HepG2 (cell line): ENCODE results near the gene ALDH3A2. TPM values are rescaled to one million over a fixed set of nuclear protein-coding genes. Genes with fewer than 3 reads are reported as not detected.

ENCODE experiments used
- ELF3 ChIP-seq: IDR thresholded peaks from 2 replicates; pipeline ENCODE4 v1.6.1; 2016; ENCODE audit warnings: missing genetic modification reagents, missing compliant biosample characterization
- NFYC ChIP-seq: IDR thresholded peaks from 2 replicates; pipeline ENCODE4 v1.6.1; 2016; ENCODE audit warnings: missing genetic modification reagents, missing compliant biosample characterization
- RFXAP ChIP-seq: sonication (generic); formaldehyde crosslinking; IDR thresholded peaks from 2 replicates; pipeline ENCODE4 v1.4.0; 2020; ENCODE audit warnings: missing genetic modification reagents, borderline replicate concordance
- TBX3 ChIP-seq: fragments of 450-650 bp; IDR thresholded peaks from 2 replicates; pipeline ENCODE4 v1.6.1; 2017; ENCODE audit warnings: antibody characterized with exemption, mild to moderate bottlenecking, inconsistent platforms, borderline replicate concordance
- U2AF1 ChIP-seq: fragments of 200-400 bp; formaldehyde crosslinking; optimal IDR thresholded peaks from 2 replicates; pipeline ENCODE3; 2017; ENCODE audit warnings: mild to moderate bottlenecking, low read depth, low read length
- YEATS2 ChIP-seq: sonication (generic); formaldehyde crosslinking; IDR thresholded peaks from 2 replicates; pipeline ENCODE4 v1.4.0; 2020; ENCODE audit warnings: missing genetic modification reagents, borderline replicate concordance
- ZBTB7A ChIP-seq: sonication (generic); formaldehyde crosslinking; IDR thresholded peaks from 2 replicates; pipeline ENCODE4 v1.8.0; 2022; ENCODE audit warnings: mild to moderate bottlenecking, missing genetic modification reagents
- ZFP1 ChIP-seq: IDR thresholded peaks from 2 replicates; pipeline ENCODE4 v1.6.1; 2016
- ZFY ChIP-seq: sonication (generic); formaldehyde crosslinking; IDR thresholded peaks from 2 replicates; pipeline ENCODE4 v1.4.0; 2020; ENCODE audit warnings: missing genetic modification reagents
- ZKSCAN5 ChIP-seq: sonication (generic); formaldehyde crosslinking; IDR thresholded peaks from 2 replicates; pipeline ENCODE4 v1.5.1; 2020; ENCODE audit warnings: mild to moderate bottlenecking, missing genetic modification reagents
- ZNF850 ChIP-seq: sonication (generic); formaldehyde crosslinking; conservative IDR thresholded peaks from 2 replicates; pipeline ENCODE4 v1.9.0; 2021; ENCODE audit warnings: mild to moderate bottlenecking, missing genetic modification reagents
- polyA plus RNA-seq, 8 experiments: library from polyadenylated mRNA; depleted of rRNA in 3 of 8; stranded (reverse) in 7 of 8; unstranded in 1 of 8; fragments of >200 nt; fragmentation: Illumina TruSeq in 4 of 8; extraction: Trizol in 4 of 8; gene quantifications; 2 replicates each; pipeline versions ENCODE4 v1.2.1 to v1.2.3, GENCODE V29; 2011 to 2016; ENCODE audit warnings: low read depth in 4 of 8, missing spikeins in 1 of 8, mixed read lengths in 1 of 8; ENCODE audit not compliant: insufficient read depth in 1 of 8
- total RNA-seq, 5 experiments: library from RNA; depleted of rRNA; stranded (reverse); fragments of >200 nt; fragmentation: Illumina TruSeq; extraction: Trizol; gene quantifications; 2 replicates each; pipeline ENCODE4 v1.2.3, GENCODE V29; 2016; ENCODE audit warnings: low read depth in 1 of 5
- TF ChIP-seq, protein P1 (sequence below): sonication (generic); formaldehyde crosslinking; IDR thresholded peaks from 2 replicates; pipeline ENCODE4 v1.8.1; 2022; ENCODE audit warnings: low read depth, mild to moderate bottlenecking, missing genetic modification reagents
- TF ChIP-seq, protein P2 (sequence below): sonication (generic); formaldehyde crosslinking; IDR thresholded peaks from 2 replicates; pipeline ENCODE4 v1.5.0; 2020; ENCODE audit warnings: mild to moderate bottlenecking, missing genetic modification reagents, borderline replicate concordance
- TF ChIP-seq, protein P3 (sequence below): sonication (generic); formaldehyde crosslinking; IDR thresholded peaks from 2 replicates; pipeline ENCODE4 v1.5.1; 2020; ENCODE audit warnings: mild to moderate bottlenecking, moderate library complexity, missing genetic modification reagents
- TF ChIP-seq, protein P4 (sequence below), 2 experiments: sonication (generic) in 1 of 2; formaldehyde crosslinking in 1 of 2; IDR thresholded peaks; 2 replicates each; pipeline versions ENCODE4 v1.4.0 to v1.6.1; 2016 to 2020; ENCODE audit warnings: borderline replicate concordance in 1 of 2, low read depth in 1 of 2, mild to moderate bottlenecking in 1 of 2, missing genetic modification reagents in 1 of 2

The ALDH3A2 gene
- total and polyA plus RNA-seq, 2 of the 13 experiments (the other 11 are each of a cell fraction or from before 2014, with no cell fraction given), result 80.8 to 180 TPM

DNA sequence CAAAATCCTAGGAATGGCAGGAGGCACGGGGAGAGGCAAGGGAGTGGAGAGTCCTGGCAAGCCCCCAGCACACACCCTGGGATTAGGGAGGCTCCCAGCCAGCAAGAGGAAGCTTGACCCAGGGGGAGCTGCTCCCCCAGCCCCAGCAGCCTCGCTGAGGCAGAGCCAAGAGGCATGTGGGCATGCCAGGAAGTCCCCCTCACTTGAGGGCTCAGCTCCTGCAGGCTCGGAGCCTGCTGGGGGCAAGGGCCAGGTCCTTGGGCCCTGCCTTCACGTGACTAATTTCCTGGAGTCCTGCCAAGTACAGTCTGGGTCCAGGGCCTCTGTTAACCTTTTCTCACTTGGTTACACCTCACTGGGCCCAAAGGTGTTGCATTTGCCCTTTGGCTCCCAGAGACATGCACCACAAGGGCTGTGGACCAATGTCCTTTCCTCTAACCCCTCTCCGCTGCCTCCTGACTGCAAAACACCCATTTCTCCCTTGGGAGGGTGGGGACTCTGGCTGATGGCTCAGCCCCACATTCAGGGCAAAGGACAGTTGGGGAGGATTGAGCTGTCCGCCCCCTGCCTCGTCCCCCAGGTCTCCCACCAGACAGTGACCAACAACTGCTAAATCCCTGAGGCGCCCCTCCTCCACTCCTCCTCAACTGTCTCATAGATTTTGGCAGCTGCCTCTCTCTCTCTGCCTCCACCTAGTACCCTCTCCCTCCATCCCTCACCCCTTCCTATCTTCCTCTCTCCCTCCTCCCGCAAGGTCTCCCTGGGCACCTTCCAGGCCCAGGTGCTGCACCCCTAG is 72.3 kb downstream of the ALDH3A2 start (continued):
- TF ChIP-seq YEATS2 (CRISPR knock-in tag) (no peak), ZFY (CRISPR knock-in tag) (peak; percentile 54; the same call in 1 of the 2 replicates), ZBTB7A (CRISPR knock-in tag) (peak; percentile 77; the same call in 1 of the 2 replicates), ZKSCAN5 (CRISPR knock-in tag) (0 out of 2 replicates have a peak, but pooled peaks have one; percentile 35), U2AF1 (no peak), RFXAP (CRISPR knock-in tag) (peak; percentile 50; the same call in 1 of the 2 replicates), ZNF850 (CRISPR knock-in tag) (no peak), NFYC (CRISPR knock-in tag) (no peak), ZFP1 (CRISPR knock-in tag) (no peak), TBX3 (peak; percentile 85; the same call in 1 of the 2 replicates), ELF3 (0 out of 2 replicates have a peak, but pooled peaks have one; percentile 41)
- TF ChIP-seq, protein P1, sequence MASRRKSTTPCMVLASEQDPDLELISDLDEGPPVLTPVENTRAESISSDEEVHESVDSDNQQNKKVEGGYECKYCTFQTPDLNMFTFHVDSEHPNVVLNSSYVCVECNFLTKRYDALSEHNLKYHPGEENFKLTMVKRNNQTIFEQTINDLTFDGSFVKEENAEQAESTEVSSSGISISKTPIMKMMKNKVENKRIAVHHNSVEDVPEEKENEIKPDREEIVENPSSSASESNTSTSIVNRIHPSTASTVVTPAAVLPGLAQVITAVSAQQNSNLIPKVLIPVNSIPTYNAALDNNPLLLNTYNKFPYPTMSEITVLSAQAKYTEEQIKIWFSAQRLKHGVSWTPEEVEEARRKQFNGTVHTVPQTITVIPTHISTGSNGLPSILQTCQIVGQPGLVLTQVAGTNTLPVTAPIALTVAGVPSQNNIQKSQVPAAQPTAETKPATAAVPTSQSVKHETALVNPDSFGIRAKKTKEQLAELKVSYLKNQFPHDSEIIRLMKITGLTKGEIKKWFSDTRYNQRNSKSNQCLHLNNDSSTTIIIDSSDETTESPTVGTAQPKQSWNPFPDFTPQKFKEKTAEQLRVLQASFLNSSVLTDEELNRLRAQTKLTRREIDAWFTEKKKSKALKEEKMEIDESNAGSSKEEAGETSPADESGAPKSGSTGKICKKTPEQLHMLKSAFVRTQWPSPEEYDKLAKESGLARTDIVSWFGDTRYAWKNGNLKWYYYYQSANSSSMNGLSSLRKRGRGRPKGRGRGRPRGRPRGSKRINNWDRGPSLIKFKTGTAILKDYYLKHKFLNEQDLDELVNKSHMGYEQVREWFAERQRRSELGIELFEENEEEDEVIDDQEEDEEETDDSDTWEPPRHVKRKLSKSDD (CRISPR knock-in tag), result peak; percentile 68; the same call in 1 of the 2 replicates
- TF ChIP-seq, protein P2, sequence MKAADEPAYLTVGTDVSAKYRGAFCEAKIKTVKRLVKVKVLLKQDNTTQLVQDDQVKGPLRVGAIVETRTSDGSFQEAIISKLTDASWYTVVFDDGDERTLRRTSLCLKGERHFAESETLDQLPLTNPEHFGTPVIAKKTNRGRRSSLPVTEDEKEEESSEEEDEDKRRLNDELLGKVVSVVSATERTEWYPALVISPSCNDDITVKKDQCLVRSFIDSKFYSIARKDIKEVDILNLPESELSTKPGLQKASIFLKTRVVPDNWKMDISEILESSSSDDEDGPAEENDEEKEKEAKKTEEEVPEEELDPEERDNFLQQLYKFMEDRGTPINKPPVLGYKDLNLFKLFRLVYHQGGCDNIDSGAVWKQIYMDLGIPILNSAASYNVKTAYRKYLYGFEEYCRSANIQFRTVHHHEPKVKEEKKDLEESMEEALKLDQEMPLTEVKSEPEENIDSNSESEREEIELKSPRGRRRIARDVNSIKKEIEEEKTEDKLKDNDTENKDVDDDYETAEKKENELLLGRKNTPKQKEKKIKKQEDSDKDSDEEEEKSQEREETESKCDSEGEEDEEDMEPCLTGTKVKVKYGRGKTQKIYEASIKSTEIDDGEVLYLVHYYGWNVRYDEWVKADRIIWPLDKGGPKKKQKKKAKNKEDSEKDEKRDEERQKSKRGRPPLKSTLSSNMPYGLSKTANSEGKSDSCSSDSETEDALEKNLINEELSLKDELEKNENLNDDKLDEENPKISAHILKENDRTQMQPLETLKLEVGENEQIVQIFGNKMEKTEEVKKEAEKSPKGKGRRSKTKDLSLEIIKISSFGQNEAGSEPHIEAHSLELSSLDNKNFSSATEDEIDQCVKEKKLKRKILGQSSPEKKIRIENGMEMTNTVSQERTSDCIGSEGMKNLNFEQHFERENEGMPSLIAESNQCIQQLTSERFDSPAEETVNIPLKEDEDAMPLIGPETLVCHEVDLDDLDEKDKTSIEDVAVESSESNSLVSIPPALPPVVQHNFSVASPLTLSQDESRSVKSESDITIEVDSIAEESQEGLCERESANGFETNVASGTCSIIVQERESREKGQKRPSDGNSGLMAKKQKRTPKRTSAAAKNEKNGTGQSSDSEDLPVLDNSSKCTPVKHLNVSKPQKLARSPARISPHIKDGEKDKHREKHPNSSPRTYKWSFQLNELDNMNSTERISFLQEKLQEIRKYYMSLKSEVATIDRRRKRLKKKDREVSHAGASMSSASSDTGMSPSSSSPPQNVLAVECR (CRISPR knock-in tag), result peak; percentile 68; the same call in 1 of the 2 replicates
- TF ChIP-seq, protein P3, sequence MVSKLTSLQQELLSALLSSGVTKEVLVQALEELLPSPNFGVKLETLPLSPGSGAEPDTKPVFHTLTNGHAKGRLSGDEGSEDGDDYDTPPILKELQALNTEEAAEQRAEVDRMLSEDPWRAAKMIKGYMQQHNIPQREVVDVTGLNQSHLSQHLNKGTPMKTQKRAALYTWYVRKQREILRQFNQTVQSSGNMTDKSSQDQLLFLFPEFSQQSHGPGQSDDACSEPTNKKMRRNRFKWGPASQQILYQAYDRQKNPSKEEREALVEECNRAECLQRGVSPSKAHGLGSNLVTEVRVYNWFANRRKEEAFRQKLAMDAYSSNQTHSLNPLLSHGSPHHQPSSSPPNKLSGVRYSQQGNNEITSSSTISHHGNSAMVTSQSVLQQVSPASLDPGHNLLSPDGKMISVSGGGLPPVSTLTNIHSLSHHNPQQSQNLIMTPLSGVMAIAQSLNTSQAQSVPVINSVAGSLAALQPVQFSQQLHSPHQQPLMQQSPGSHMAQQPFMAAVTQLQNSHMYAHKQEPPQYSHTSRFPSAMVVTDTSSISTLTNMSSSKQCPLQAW (CRISPR knock-in tag), result peak; percentile 94
- TF ChIP-seq, protein P4, sequence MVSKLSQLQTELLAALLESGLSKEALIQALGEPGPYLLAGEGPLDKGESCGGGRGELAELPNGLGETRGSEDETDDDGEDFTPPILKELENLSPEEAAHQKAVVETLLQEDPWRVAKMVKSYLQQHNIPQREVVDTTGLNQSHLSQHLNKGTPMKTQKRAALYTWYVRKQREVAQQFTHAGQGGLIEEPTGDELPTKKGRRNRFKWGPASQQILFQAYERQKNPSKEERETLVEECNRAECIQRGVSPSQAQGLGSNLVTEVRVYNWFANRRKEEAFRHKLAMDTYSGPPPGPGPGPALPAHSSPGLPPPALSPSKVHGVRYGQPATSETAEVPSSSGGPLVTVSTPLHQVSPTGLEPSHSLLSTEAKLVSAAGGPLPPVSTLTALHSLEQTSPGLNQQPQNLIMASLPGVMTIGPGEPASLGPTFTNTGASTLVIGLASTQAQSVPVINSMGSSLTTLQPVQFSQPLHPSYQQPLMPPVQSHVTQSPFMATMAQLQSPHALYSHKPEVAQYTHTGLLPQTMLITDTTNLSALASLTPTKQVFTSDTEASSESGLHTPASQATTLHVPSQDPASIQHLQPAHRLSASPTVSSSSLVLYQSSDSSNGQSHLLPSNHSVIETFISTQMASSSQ (IDR thresholded peaks at IDR 0.05; ENCODE audit: low read depth), result no peak; the same call in 1 of the 2 replicates
- TF ChIP-seq, protein P4 (CRISPR knock-in tag; IDR thresholded peaks at IDR 0.05; ENCODE audit: borderline replicate concordance), result peak; percentile 43; the same call in 1 of the 2 replicates
